OCI-LY3 (cell line): Measurements from ENCODE around the gene UBE2L6.

Experiments used
- EZH2phosphoT487 ChIP-seq: fragments of 200-600 bp; shearing (Covaris generic); IDR thresholded peaks from 2 replicates; pipeline ENCODE4 v1.6.1; 2018; ENCODE audit warnings: antibody characterized with exemption, mixed run types, low read depth
- TF ChIP-seq, protein P1 (sequence below): fragments of 200-600, 300-600 bp; sonication (generic); IDR thresholded peaks from 2 replicates; pipeline ENCODE4 v1.5.1; 2014; ENCODE audit warnings: antibody characterized with exemption, low read length, low read depth

- TF ChIP-seq, protein P1, sequence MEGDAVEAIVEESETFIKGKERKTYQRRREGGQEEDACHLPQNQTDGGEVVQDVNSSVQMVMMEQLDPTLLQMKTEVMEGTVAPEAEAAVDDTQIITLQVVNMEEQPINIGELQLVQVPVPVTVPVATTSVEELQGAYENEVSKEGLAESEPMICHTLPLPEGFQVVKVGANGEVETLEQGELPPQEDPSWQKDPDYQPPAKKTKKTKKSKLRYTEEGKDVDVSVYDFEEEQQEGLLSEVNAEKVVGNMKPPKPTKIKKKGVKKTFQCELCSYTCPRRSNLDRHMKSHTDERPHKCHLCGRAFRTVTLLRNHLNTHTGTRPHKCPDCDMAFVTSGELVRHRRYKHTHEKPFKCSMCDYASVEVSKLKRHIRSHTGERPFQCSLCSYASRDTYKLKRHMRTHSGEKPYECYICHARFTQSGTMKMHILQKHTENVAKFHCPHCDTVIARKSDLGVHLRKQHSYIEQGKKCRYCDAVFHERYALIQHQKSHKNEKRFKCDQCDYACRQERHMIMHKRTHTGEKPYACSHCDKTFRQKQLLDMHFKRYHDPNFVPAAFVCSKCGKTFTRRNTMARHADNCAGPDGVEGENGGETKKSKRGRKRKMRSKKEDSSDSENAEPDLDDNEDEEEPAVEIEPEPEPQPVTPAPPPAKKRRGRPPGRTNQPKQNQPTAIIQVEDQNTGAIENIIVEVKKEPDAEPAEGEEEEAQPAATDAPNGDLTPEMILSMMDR = no peak
- no peak for TF ChIP-seq EZH2phosphoT487
Measured at GRCh38 chr11:57588046-57588710, 20.7 kb upstream of the UBE2L6 start.
